Effector memory CD8-positive, alpha-beta T cell (primary cell): ENCODE data around the gene TNFSF8.

Experiments
- ATAC-seq: fragments of 150-1000 bp; cut with Tn5 transposase; replicated peaks from 2 replicates; pipeline ENCODE4 v1.10.0; 2021; ENCODE audit warnings: mild to moderate bottlenecking, moderate library complexity
- DNase-seq, 3 experiments: peaks; one replicate each; pipeline ENCODE4 v3.0.0; 2021
- H3K27ac Mint-ChIP-seq, 2 donors: one replicate each; pipeline ENCODE4 v1.8.0; 2022; ENCODE audit warnings: mild to moderate bottlenecking in 2 of 2, mixed read lengths in 2 of 2, moderate library complexity in 2 of 2
- H3K27me3 Mint-ChIP-seq, 2 donors: one replicate each; pipeline ENCODE4 v1.8.0; 2022; ENCODE audit warnings: mixed read lengths in 2 of 2
- H3K36me3 Mint-ChIP-seq: one replicate; pipeline ENCODE4 v1.8.0; 2022; ENCODE audit warnings: mild to moderate bottlenecking, moderate library complexity, mixed read lengths; ENCODE audit not compliant: insufficient read depth
- H3K4me1 Mint-ChIP-seq, 2 donors: one replicate each; pipeline ENCODE4 v1.8.0; 2022; ENCODE audit warnings: low read depth in 2 of 2, mixed read lengths in 2 of 2
- H3K4me3 Mint-ChIP-seq, 2 donors: one replicate each; pipeline ENCODE4 v1.8.0; 2022; ENCODE audit warnings: mild to moderate bottlenecking in 2 of 2, mixed read lengths in 2 of 2, moderate library complexity in 2 of 2
- H3K9me3 Mint-ChIP-seq, 2 donors: one replicate each; pipeline ENCODE4 v1.8.0; 2022; ENCODE audit warnings: mixed read lengths in 2 of 2

TNFSF8 gene

GRCh38 chr9:114867327-114867726, 63.1 kb downstream of the TNFSF8 start:
- peaks cover 3 to 8% of the 10 kb centered on the region in 2 donors for H3K9me3 Mint-ChIP-seq
- no peaks in the 10 kb centered on the region for H3K36me3 Mint-ChIP-seq
- H3K4me1 Mint-ChIP-seq: peaks cover 15 to 26% of the 10 kb centered on the region in 2 donors
- no peaks in the 10 kb centered on the region for H3K27me3 Mint-ChIP-seq
- no peak overlapping the region for H3K27ac Mint-ChIP-seq
- DNase-seq (no peak), ATAC-seq (no peak)
- H3K4me3 Mint-ChIP-seq: peak overlapping the region in 1 of 2 donors; percentile 8

GRCh38 chr9:114864471-114864870, 65.9 kb downstream of the TNFSF8 start:
- no peak overlapping the region for H3K4me3 Mint-ChIP-seq
- no peaks in the 10 kb centered on the region for H3K36me3 Mint-ChIP-seq
- H3K27me3 Mint-ChIP-seq: no peaks in the 10 kb centered on the region

DNA sequence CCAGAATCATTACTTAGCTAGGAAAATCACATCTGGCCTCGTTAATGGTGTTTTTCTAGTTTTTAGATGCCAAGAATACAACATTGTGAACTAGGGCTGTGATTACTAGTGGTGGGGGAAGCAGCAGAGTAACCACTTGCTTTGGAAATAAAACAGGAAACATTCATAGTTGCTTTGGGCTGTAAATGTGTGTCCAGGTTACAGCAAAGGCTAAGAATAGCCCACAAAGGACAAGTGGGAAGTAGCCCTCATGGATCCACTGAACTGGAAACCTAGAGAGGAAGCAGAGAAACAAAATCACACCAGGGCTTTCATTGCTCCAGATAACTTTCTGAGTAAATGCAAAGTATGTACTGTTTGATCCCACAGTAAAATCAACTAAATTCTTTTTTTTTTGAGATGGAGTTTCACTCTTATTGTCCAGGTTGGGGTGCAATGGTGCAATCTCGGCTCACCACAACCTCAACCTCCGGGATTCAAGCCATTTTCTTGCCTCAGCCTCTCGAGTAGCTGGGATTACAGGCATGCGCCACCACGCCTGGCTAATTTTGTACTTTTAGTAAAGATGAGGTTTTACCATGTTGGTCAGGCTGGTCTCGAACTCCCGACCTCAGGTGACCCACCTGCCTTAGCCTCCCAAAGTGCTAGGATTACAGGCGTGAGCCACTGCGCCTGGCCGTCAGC, 68.3 kb downstream of the TNFSF8 start:
- H3K9me3 Mint-ChIP-seq: peaks cover 0 to 5% of the 10 kb centered on the region in 2 donors
- ATAC-seq (no peak), DNase-seq (no peak)

More at GRCh38 chr9:114864471-114864870, 65.9 kb downstream of the TNFSF8 start:
- Mint-ChIP-seq H3K9me3 (no peaks in the 10 kb centered on the region), H3K4me1 (peaks cover 6 to 13% of the 10 kb centered on the region in 2 donors), H3K27ac (no peak overlapping the region)
- DNase-seq (no peak), ATAC-seq (no peak)

GRCh38 chr9:114861273-114861672, 69.1 kb downstream of the TNFSF8 start:
- no peak overlapping the region for H3K4me3 Mint-ChIP-seq
- no peaks in the 10 kb centered on the region for H3K36me3 Mint-ChIP-seq
- peaks cover 0 to 5% of the 10 kb centered on the region in 2 donors for H3K4me1 Mint-ChIP-seq
- peaks cover 0 to 5% of the 10 kb centered on the region in 2 donors for H3K9me3 Mint-ChIP-seq
- no peaks in the 10 kb centered on the region for H3K27me3 Mint-ChIP-seq
- ATAC-seq (no peak), DNase-seq (no peak)
- H3K27ac Mint-ChIP-seq: no peak overlapping the region

More for the DNA sequence above, 68.3 kb downstream of the TNFSF8 start:
- Mint-ChIP-seq H3K4me1 (peaks cover 0 to 6% of the 10 kb centered on the region in 2 donors), H3K27ac (no peak overlapping the region), H3K4me3 (no peak overlapping the region), H3K36me3 (no peaks in the 10 kb centered on the region), H3K27me3 (no peaks in the 10 kb centered on the region)

DNA sequence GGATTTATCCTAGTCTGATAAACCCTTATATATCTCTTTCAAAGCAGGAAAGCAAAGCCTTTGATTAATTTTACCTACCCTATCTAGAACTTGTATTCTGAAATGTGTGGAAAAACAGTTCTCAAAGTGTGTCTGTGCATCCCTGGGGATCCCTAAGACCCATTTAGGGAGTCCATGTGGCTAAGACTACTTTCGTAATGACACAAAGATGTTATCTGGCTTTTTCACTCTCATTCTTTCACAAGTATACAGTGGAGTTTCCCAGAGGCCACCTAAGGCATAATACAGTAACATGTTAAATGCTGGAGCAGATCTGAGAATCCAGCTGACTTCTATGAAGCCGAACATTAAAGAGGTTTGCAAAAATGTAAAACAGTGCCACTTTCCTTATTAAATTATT, 70.2 kb downstream of the TNFSF8 start:
- no peak overlapping the region for H3K27ac Mint-ChIP-seq
- no peak overlapping the region for H3K4me3 Mint-ChIP-seq
- no peaks in the 10 kb centered on the region for H3K27me3 Mint-ChIP-seq

GRCh38 chr9:114856942-114857315, 73.5 kb downstream of the TNFSF8 start:
- no peaks in the 10 kb centered on the region for H3K27me3 Mint-ChIP-seq
- no peak overlapping the region for H3K27ac Mint-ChIP-seq
- peaks cover 0 to 5% of the 10 kb centered on the region in 2 donors for H3K9me3 Mint-ChIP-seq
- H3K36me3 Mint-ChIP-seq: no peaks in the 10 kb centered on the region
- DNase-seq: no peak
- no peak for ATAC-seq
- H3K4me1 Mint-ChIP-seq: peaks cover 0 to 1% of the 10 kb centered on the region in 2 donors
- no peak overlapping the region for H3K4me3 Mint-ChIP-seq

More for the DNA sequence above, 70.2 kb downstream of the TNFSF8 start:
- ATAC-seq (no peak), DNase-seq (no peak)
- Mint-ChIP-seq H3K4me1 (peaks cover 0 to 5% of the 10 kb centered on the region in 2 donors), H3K9me3 (peaks cover 0 to 5% of the 10 kb centered on the region in 2 donors), H3K36me3 (no peaks in the 10 kb centered on the region)

GRCh38 chr9:114856215-114856941, 74.0 kb downstream of the TNFSF8 start:
- peaks cover 0 to 5% of the 10 kb centered on the region in 2 donors for H3K9me3 Mint-ChIP-seq
- no peak overlapping the region for H3K4me3 Mint-ChIP-seq
- no peaks in the 10 kb centered on the region for H3K36me3 Mint-ChIP-seq
- no peaks in the 10 kb centered on the region for H3K27me3 Mint-ChIP-seq
- no peak overlapping the region for H3K27ac Mint-ChIP-seq
- ATAC-seq: no peak
- peaks cover 1% of the 10 kb centered on the region in 2 donors for H3K4me1 Mint-ChIP-seq
- no peak for DNase-seq

- Mint-ChIP-seq H3K9me3 (peaks cover 0 to 5% of the 10 kb centered on the region in 2 donors), H3K4me3 (no peak overlapping the region), H3K4me1 (peaks cover 1 to 6% of the 10 kb centered on the region in 2 donors), H3K27ac (no peak overlapping the region), H3K36me3 (no peaks in the 10 kb centered on the region), H3K27me3 (no peaks in the 10 kb centered on the region)
- ATAC-seq: no peak
- DNase-seq: no peak
Measured at GRCh38 chr9:114855488-114855887, 74.9 kb downstream of the TNFSF8 start.

DNA sequence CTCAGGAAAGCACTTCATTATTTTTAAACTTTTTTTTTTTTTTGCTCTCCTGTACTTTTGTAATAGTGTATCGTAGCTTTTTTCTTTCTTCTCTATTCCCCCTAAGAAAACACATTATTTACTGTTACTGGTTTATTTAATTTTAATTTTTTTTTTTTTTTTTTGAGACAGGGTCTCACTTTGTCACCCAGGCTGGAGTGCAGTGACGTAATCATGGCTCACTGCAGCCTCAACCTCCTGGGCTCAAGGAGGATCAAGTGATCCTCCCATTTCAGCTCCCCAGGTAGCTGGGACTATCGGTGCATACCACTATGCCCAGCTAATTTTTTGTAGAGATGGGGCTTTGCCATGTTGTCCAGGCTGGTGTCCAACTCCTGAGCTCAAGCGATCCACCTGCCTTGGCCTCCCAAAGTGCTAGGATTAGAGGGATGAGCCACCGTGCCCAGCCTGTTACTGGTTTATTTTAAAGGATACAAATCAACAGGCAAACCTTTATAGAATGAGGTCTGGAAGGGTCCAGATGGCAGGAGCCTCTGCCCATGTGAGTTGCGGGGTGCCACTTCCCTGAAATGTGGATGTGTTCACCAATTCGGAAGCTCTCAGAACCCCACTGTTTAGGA, 75.5 kb downstream of the TNFSF8 start:
- ATAC-seq: no peak
- H3K27me3 Mint-ChIP-seq: no peaks in the 10 kb centered on the region
- H3K9me3 Mint-ChIP-seq: peaks cover 0 to 5% of the 10 kb centered on the region in 2 donors
- DNase-seq: no peak
- no peak overlapping the region for H3K4me3 Mint-ChIP-seq
- H3K4me1 Mint-ChIP-seq: peaks cover 0 to 6% of the 10 kb centered on the region in 2 donors
- H3K36me3 Mint-ChIP-seq: no peaks in the 10 kb centered on the region
- no peak overlapping the region for H3K27ac Mint-ChIP-seq

GRCh38 chr9:114853071-114853855, 77.1 kb downstream of the TNFSF8 start:
- Mint-ChIP-seq H3K36me3 (no peaks in the 10 kb centered on the region), H3K4me1 (peaks cover 0 to 6% of the 10 kb centered on the region in 2 donors), H3K4me3 (no peak overlapping the region), H3K9me3 (no peaks in the 10 kb centered on the region), H3K27ac (peak overlapping the region in 1 of 2 donors; percentile 1), H3K27me3 (no peaks in the 10 kb centered on the region)
- DNase-seq (no peak), ATAC-seq (no peak)

- Mint-ChIP-seq H3K27ac (peak overlapping the region in 1 of 2 donors; percentile 1), H3K9me3 (no peaks in the 10 kb centered on the region), H3K36me3 (no peaks in the 10 kb centered on the region), H3K4me1 (peaks cover 0 to 6% of the 10 kb centered on the region in 2 donors), H3K4me3 (no peak overlapping the region), H3K27me3 (no peaks in the 10 kb centered on the region)
- DNase-seq: no peak
- ATAC-seq: no peak
Measured at GRCh38 chr9:114852050-114852594, 78.3 kb downstream of the TNFSF8 start.

DNA sequence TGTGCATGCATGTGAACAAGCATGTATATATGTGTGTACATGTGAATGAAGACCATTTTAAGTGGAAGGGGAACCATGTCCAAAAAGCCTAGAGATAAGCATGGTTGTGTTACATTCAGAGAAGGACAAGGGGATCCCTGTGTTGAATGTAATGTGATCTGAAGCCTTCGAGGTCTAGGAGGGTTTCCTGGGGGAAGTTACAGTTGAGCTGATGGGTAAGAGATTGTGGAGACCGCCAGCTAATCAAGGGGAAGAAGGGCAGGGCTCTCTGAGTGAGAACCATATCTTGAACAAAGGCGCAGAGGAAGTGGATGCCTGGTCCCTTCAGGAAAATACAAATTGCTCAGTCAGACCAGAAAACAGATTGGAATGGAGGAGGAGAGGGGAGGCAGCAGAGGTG, 79.1 kb downstream of the TNFSF8 start:
- Mint-ChIP-seq H3K27me3 (no peaks in the 10 kb centered on the region), H3K9me3 (no peaks in the 10 kb centered on the region), H3K36me3 (no peaks in the 10 kb centered on the region), H3K4me1 (peaks cover 0 to 6% of the 10 kb centered on the region in 2 donors), H3K27ac (peak overlapping the region in 1 of 2 donors; percentile 38), H3K4me3 (no peak overlapping the region)
- DNase-seq: no peak
- no peak for ATAC-seq
